GM10248 (cell line): Measurements from ENCODE around the gene NUDCD2.

Experiments
- CTCF ChIA-PET: fragments of 300-600 bp; sonication (Branson Sonifier 250); formaldehyde crosslinking; extraction: SDS; loops from one replicate; lab custom pipeline; 2021; ENCODE audit warnings: antibody characterized with exemption; lab: Yijun Ruan, JAX
- POLR2A ChIA-PET: fragments of 350-650 bp; sonication (Branson Sonifier 250); formaldehyde crosslinking; extraction: SDS; loops from one replicate; lab custom pipeline; 2020; ENCODE audit warnings: antibody characterized with exemption; lab: Yijun Ruan, JAX
- DNase-seq: peaks from one replicate; pipeline ENCODE4 v3.0.0; 2012; ENCODE audit errors: extremely low spot score
- CTCF ChIP-seq: IDR thresholded peaks from 2 replicates; pipeline ENCODE4 v1.5.1; 2012; ENCODE audit warnings: mild to moderate bottlenecking, low read depth; ENCODE audit errors: extremely low read depth, missing control alignments, control extremely low read depth

Gene NUDCD2

GRCh38 chr5:163478126-163478981 lies 18.5 kb upstream of the NUDCD2 start:
- no peak for DNase-seq
- CTCF ChIA-PET, result interaction anchor here (0.9 to 3.8 kb wide), 4 partner anchors 10 to 19 kb away, joined by 3 to 19 read pairs (median 5); partner anchors contain the start of genes HMMR and NUDCD2
- POLR2A ChIA-PET, result no interaction called here
- no peak for TF ChIP-seq CTCF

- no peak for TF ChIP-seq CTCF
- ChIA-PET CTCF (interaction anchor here (1.4 to 2.7 kb wide), 3 partner anchors 15 to 41 kb away, joined by 3 to 9 read pairs (median 5); no protein-coding TSS in a partner anchor), POLR2A (no interaction called here)
- no peak for DNase-seq
Measured at GRCh38 chr5:163475411-163475810, 15.5 kb upstream of the NUDCD2 start.

- peak; percentile 28 for TF ChIP-seq CTCF
- CTCF ChIA-PET, result interaction anchor here (0.8 to 5.9 kb wide), 8 partner anchors 9 to 91 kb away, joined by 3 to 31 read pairs (median 4); partner anchors contain the start of genes HMMR and NUDCD2
- POLR2A ChIA-PET, result no interaction called here
Measured at GRCh38 chr5:163473635-163474243, 13.8 kb upstream of the NUDCD2 start.

GRCh38 chr5:163467682-163468081 lies 7.8 kb upstream of the NUDCD2 start:
- POLR2A ChIA-PET, result no interaction called here
- CTCF ChIA-PET, result interaction anchor here (1.5 to 5.9 kb wide), 5 partner anchors 9 to 38 kb away, joined by 3 to 31 read pairs (median 4); partner anchors contain the start of gene MAT2B

More at GRCh38 chr5:163473635-163474243, 13.8 kb upstream of the NUDCD2 start:
- peak; percentile 21 for DNase-seq

GRCh38 chr5:163463063-163463435 lies 3.1 kb upstream of the NUDCD2 start:
- DNase-seq, result no peak
- no peak for TF ChIP-seq CTCF
- POLR2A ChIA-PET, result interaction anchor here (0.7 to 0.9 kb wide), 2 partner anchors 42 to 1007 kb away, joined by 3 to 8 read pairs; partner anchors contain the start of gene MAT2B
- CTCF ChIA-PET, result interaction anchor here (1.4 to 1.7 kb wide), 2 partner anchors 27 to 42 kb away, joined by 3 to 5 read pairs; partner anchors contain the start of gene MAT2B

More at GRCh38 chr5:163467682-163468081, 7.8 kb upstream of the NUDCD2 start:
- no peak for TF ChIP-seq CTCF
- no peak for DNase-seq
